Epithelial cell of esophagus (primary cell): ENCODE data around the gene CD84.
"Not testable (repeated sequence)": the region's sequence is repeated elsewhere in the genome, so short reads cannot be mapped to it uniquely, and the experiment has no call there.

Experiments used
- DNase-seq: peaks from one replicate; pipeline ENCODE4 v3.0.0; 2010; ENCODE audit warnings: low read depth
- H3K4me3 ChIP-seq: 2 replicates; pipeline ENCODE4 v1.5.1; 2011; ENCODE audit warnings: mild to moderate bottlenecking, low read length, control low read depth
- CTCF ChIP-seq: IDR thresholded peaks from 2 replicates; pipeline ENCODE4 v1.5.1; 2011; ENCODE audit warnings: low read depth, mild to moderate bottlenecking, low read length, control low read depth, inconsistent platforms; ENCODE audit not compliant: insufficient read depth; ENCODE audit errors: missing control alignments

The CD84 gene

GRCh38 chr1:160579216-160579701 lies at the start of gene CD84:
Gene CD84, minus strand, starts transcription at chr1:160579496. Its CDS starts 59 bp downstream, at chr1:160579437.
- no peak for TF ChIP-seq CTCF
- DNase-seq = no peak
- no peak within 1 kb of the TSS for H3K4me3 ChIP-seq

GRCh38 chr1:160628799-160629263 lies 49.5 kb upstream of the CD84 start:
- DNase-seq = no peak
- TF ChIP-seq CTCF = no peak
- H3K4me3 ChIP-seq = no peak overlapping the region

- H3K4me3 ChIP-seq, DNase-seq: not testable (repeated sequence)
Measured at GRCh38 chr1:160627677-160628289, 48.5 kb upstream of the CD84 start.

GRCh38 chr1:160626509-160627342 lies 47.4 kb upstream of the CD84 start:
- TF ChIP-seq CTCF = no peak
- DNase-seq = no peak
- H3K4me3 ChIP-seq = no peak overlapping the region

- no peak for TF ChIP-seq CTCF
- DNase-seq = no peak
- H3K4me3 ChIP-seq = no peak overlapping the region
Measured at GRCh38 chr1:160625725-160626498, 46.6 kb upstream of the CD84 start.

- DNase-seq = no peak
- no peak for TF ChIP-seq CTCF
- no peak overlapping the region for H3K4me3 ChIP-seq
Measured at GRCh38 chr1:160625321-160625720, 46.0 kb upstream of the CD84 start.

GRCh38 chr1:160624464-160624863 lies 45.2 kb upstream of the CD84 start:
- no peak for TF ChIP-seq CTCF
- DNase-seq = no peak
- no peak overlapping the region for H3K4me3 ChIP-seq
